Thyroid gland (tissue), 4 donors: Measurements from ENCODE around the gene GPC1. TPM values are rescaled to one million over a fixed set of nuclear protein-coding genes. Genes with fewer than 3 reads are reported as not detected.

Source experiments
- DNase-seq, 2 donors: peaks; one replicate each; pipeline ENCODE4 v3.0.0-alpha.2; 2019
- H3K27ac ChIP-seq, 3 donors: fragments of 200-600 bp; sonication (generic); 1 replicate in 2 of 3; 2 replicates in 1 of 3; pipeline ENCODE4 v1.5.1; 2016 to 2019; ENCODE audit warnings: mild to moderate bottlenecking in 1 of 3, moderate library complexity in 1 of 3
- H3K27me3 ChIP-seq: fragments of 200-600 bp; sonication (generic); one replicate; pipeline ENCODE4 v1.5.1; 2019
- H3K36me3 ChIP-seq, 2 donors: fragments of 200-600 bp; sonication (generic); one replicate each; pipeline ENCODE4 v1.5.1; 2016 to 2019
- H3K4me1 ChIP-seq, 2 donors: fragments of 200-600 bp; sonication (generic); one replicate each; pipeline ENCODE4 v1.5.1; 2017 to 2019
- H3K4me3 ChIP-seq, 3 donors: fragments of 200-600 bp; sonication (generic); replicated peaks in 1 of 3; 1 replicate in 2 of 3; 2 replicates in 1 of 3; pipeline ENCODE4 v1.5.1; 2016; ENCODE audit warnings: mild to moderate bottlenecking in 1 of 3
- H3K9me3 ChIP-seq: fragments of 200-600 bp; sonication (generic); one replicate; pipeline ENCODE4 v1.5.1; 2017
- CTCF ChIP-seq, 6 experiments: fragments of 200-600 bp in 3 of 6; fragments of 450-650 bp in 3 of 6; sonication (generic) in 3 of 6; IDR thresholded peaks; one replicate each; pipeline ENCODE4 v1.5.1; 2016 to 2019; ENCODE audit warnings: antibody characterized with exemption in 6 of 6, mild to moderate bottlenecking in 2 of 6, inconsistent platforms in 1 of 6, moderate library complexity in 1 of 6
- POLR2A ChIP-seq, 2 donors: fragments of 450-650 bp; IDR thresholded peaks; one replicate each; pipeline ENCODE4 v1.6.1; 2017; ENCODE audit warnings: antibody characterized with exemption in 2 of 2, mild to moderate bottlenecking in 2 of 2, moderate library complexity in 1 of 2
- WGBS, 2 donors: methylation state at CpG; one replicate each; pipeline ENCODE4 v1.1.5; 2017; 5-methylcytosine and 5-hydroxymethylcytosine counted together
- intact Hi-C: fragments of 100-400 bp; cut with DNase I; formaldehyde crosslinking; loops from one replicate; pipeline ENCODE4 v1.15.1; 2023
- total RNA-seq, 4 donors: library from RNA; depleted of rRNA; stranded (reverse); fragments of >200 nt; gene quantifications; one replicate each; pipeline ENCODE4 v1.2.3, GENCODE V29; 2016

Gene GPC1
- total RNA-seq, 4 donors from 2014 or later = 14.1 to 35.5 (median 26.8) TPM

- no peaks in the 10 kb centered on the region for H3K36me3 ChIP-seq
- no peak for DNase-seq
- intact Hi-C loops = no loop called here
- no peak overlapping the region for H3K27ac ChIP-seq
- no peaks in the 10 kb centered on the region for H3K9me3 ChIP-seq
- TF ChIP-seq CTCF (IDR thresholded peaks at IDR 0.05) (no peak), POLR2A (IDR thresholded peaks at IDR 0.05) (no peak)
- WGBS, 2 donors = 92 to 93% methylated on average over 15 of the region's 15 CpGs
- no peak overlapping the region for H3K4me3 ChIP-seq
- no peaks in the 10 kb centered on the region for H3K4me1 ChIP-seq
- H3K27me3 ChIP-seq = no peaks in the 10 kb centered on the region
Measured at GRCh38 chr2:240405133-240405532, 30.3 kb upstream of the GPC1 start.

GRCh38 chr2:240405684-240406313, 29.7 kb upstream of the GPC1 start:
- Histone ChIP-seq H3K27ac (no peak overlapping the region), H3K27me3 (no peaks in the 10 kb centered on the region), H3K9me3 (no peaks in the 10 kb centered on the region), H3K4me1 (no peaks in the 10 kb centered on the region), H3K36me3 (no peaks in the 10 kb centered on the region), H3K4me3 (no peak overlapping the region)
- WGBS, 2 donors = 90 to 94% methylated on average over 7 to 8 of the region's 9 CpGs
- DNase-seq = no peak
- intact Hi-C loops = no loop called here
- no peak for TF ChIP-seq CTCF (IDR thresholded peaks at IDR 0.05)
- no peak for TF ChIP-seq POLR2A (IDR thresholded peaks at IDR 0.05)

- H3K9me3 ChIP-seq = no peaks in the 10 kb centered on the region
- DNase-seq = no peak
- H3K27ac ChIP-seq = no peak overlapping the region
- no peaks in the 10 kb centered on the region for H3K36me3 ChIP-seq
- intact Hi-C loops = no loop called here
- H3K4me1 ChIP-seq = no peaks in the 10 kb centered on the region
- H3K27me3 ChIP-seq = no peaks in the 10 kb centered on the region
- no peak overlapping the region for H3K4me3 ChIP-seq
- WGBS, 2 donors = 97% methylated on average over 9 of the region's 9 CpGs
- no peak for TF ChIP-seq CTCF (IDR thresholded peaks at IDR 0.05)
Measured at GRCh38 chr2:240407090-240407489, 28.4 kb upstream of the GPC1 start.

- Histone ChIP-seq H3K4me1 (no peaks in the 10 kb centered on the region), H3K27me3 (no peaks in the 10 kb centered on the region), H3K4me3 (no peak overlapping the region), H3K27ac (no peak overlapping the region), H3K9me3 (no peaks in the 10 kb centered on the region), H3K36me3 (no peaks in the 10 kb centered on the region)
- no peak for TF ChIP-seq POLR2A (IDR thresholded peaks at IDR 0.05)
- intact Hi-C loops = no loop called here
- WGBS, 2 donors = 77 to 86% methylated on average over 8 of the region's 8 CpGs
- DNase-seq = no peak
Measured at GRCh38 chr2:240410004-240410403, 25.5 kb upstream of the GPC1 start.

- H3K27me3 ChIP-seq = no peaks in the 10 kb centered on the region
- H3K9me3 ChIP-seq = no peaks in the 10 kb centered on the region
- H3K36me3 ChIP-seq = no peaks in the 10 kb centered on the region
- no peak overlapping the region for H3K4me3 ChIP-seq
- TF ChIP-seq CTCF (IDR thresholded peaks at IDR 0.05) (no peak), POLR2A (IDR thresholded peaks at IDR 0.05) (no peak)
- H3K27ac ChIP-seq = no peak overlapping the region
- WGBS, 2 donors = 84 to 91% methylated on average over 12 to 17 of the region's 21 CpGs
- intact Hi-C loops = no loop called here
- DNase-seq = no peak
- H3K4me1 ChIP-seq = no peaks in the 10 kb centered on the region
Measured at GRCh38 chr2:240410808-240411207, 24.7 kb upstream of the GPC1 start.
